ENCODE results near the gene LIN7A. TPM values are rescaled to one million over a fixed set of nuclear protein-coding genes. Genes with fewer than 3 reads are reported as not detected.

Gene LIN7A
- total and polyA plus RNA-seq, 2 of the 8 experiments (the other 6 are each of a cell fraction or from before 2014, with no cell fraction given): 5.8 to 22.0 TPM

- no peak overlapping the region for H4K8ac ChIP-seq (ENCODE audit: extremely low read depth, insufficient read depth, low read length)
- H3K79me2 ChIP-seq (ENCODE audit: control insufficient read depth in 1 of 2, insufficient read depth in 2 of 2, low read length in 2 of 2): peaks cover 0 to 9% of the 10 kb centered on the region in 2 experiments; a peak in 1 of 4 replicates
- no peak overlapping the region for H3K27ac ChIP-seq (ENCODE audit: low read depth, low read length)
- H3K9ac ChIP-seq (replicated peaks in 1 of 4; ENCODE audit: extremely low read depth in 1 of 4, low read depth in 3 of 4, low read length in 3 of 4): no peak overlapping the region
- H4K20me1 ChIP-seq (replicated peaks in 1 of 2; ENCODE audit: control insufficient read depth in 1 of 2, insufficient read depth in 2 of 2, low read length in 2 of 2): no peaks in the 10 kb centered on the region
- H2AK5ac ChIP-seq (ENCODE audit: low read depth, low read length): no peak overlapping the region
- no peak overlapping the region for H3K4me2 ChIP-seq (ENCODE audit: insufficient read depth in 1 of 2, low read depth in 2 of 2, low read length in 2 of 2)
- WGBS, 2 experiments (ENCODE audit: extremely low coverage in 1 of 2, insufficient coverage in 1 of 2, insufficient read length in 1 of 2, insufficient replicate concordance in 2 of 2, low coverage in 1 of 2, low lambda C conversion rate in 2 of 2, missing lambda C conversion rate in 1 of 2): 87% methylated on average over 1 of the region's 1 CpG; no CpG with 5 or more reads in 1 of the 2 experiments
- H3K4ac ChIP-seq (replicated peaks; ENCODE audit: insufficient read length, low read depth, low read length): no peak overlapping the region
- H3K4me3 ChIP-seq (ENCODE audit: extremely low read depth in 1 of 4, insufficient read depth in 2 of 4, low read depth in 3 of 4, low read length in 4 of 4): no peak overlapping the region
- ChIA-PET POLR2A (ENCODE audit: partially characterized antibody) (interaction anchor here (2.2 kb wide), 1 partner anchor 11 kb away, joined by 5 read pairs; the partner anchor contains the start of gene LIN7A), CTCF (ENCODE audit: partially characterized antibody) (no interaction called here)
- no peak overlapping the region for H2BK15ac ChIP-seq (ENCODE audit: low read length)
- H2AFZ ChIP-seq (ENCODE audit: low read length): no peak overlapping the region
- H3K14ac ChIP-seq (ENCODE audit: insufficient read length): no peak overlapping the region
- no peak overlapping the region for H2BK20ac ChIP-seq (ENCODE audit: low read length)
- TF ChIP-seq SP1 (IDR thresholded peaks at IDR 0.05; ENCODE audit: low read depth, low read length) (no peak), SRF (IDR thresholded peaks at IDR 0.05; ENCODE audit: low read depth, low read length) (no peak), YY1 (IDR thresholded peaks at IDR 0.05; ENCODE audit: low read depth, low read length) (no peak), TEAD4 (IDR thresholded peaks at IDR 0.05; ENCODE audit: low read depth, low read length) (no peak), GTF2F1 (IDR thresholded peaks at IDR 0.05; ENCODE audit: borderline replicate concordance, low read depth, low read length) (no peak), E2F6 (IDR thresholded peaks at IDR 0.05) (no peak), CHD2 (IDR thresholded peaks at IDR 0.05; ENCODE audit: low read length) (no peak), CBX5 (IDR thresholded peaks at IDR 0.05; ENCODE audit: low read depth, low read length) (no peak), SIN3A (conservative IDR thresholded peaks at IDR 0.05 in 1 of 2, IDR thresholded peaks at IDR 0.05 in 1 of 2; ENCODE audit: low read depth in 1 of 2, low read length in 2 of 2) (no peak), JUN (IDR thresholded peaks at IDR 0.05; ENCODE audit: low read depth, low read length) (no peak), CBX8 (IDR thresholded peaks at IDR 0.05; ENCODE audit: borderline replicate concordance, low read depth, low read length) (no peak), TCF12 (IDR thresholded peaks at IDR 0.05; ENCODE audit: low read depth, low read length) (no peak), NRF1 (IDR thresholded peaks at IDR 0.05; ENCODE audit: low read depth, low read length) (no peak)
- H3K18ac ChIP-seq (ENCODE audit: extremely low read depth, low read length): no peak overlapping the region
- H3K9me3 ChIP-seq (ENCODE audit: insufficient read depth in 2 of 2, low read depth in 1 of 2, low read length in 1 of 2): no peaks in the 10 kb centered on the region
- no peaks in the 10 kb centered on the region for H3K36me3 ChIP-seq (ENCODE audit: control insufficient read depth in 2 of 4, insufficient read depth in 4 of 4, low read length in 3 of 4)
- FAIRE-seq: no peak
- H2BK120ac ChIP-seq (replicated peaks; ENCODE audit: low read depth, low read length): no peak overlapping the region
- H4K91ac ChIP-seq (replicated peaks; ENCODE audit: insufficient read length, low read length): no peak overlapping the region
- H3K79me1 ChIP-seq (ENCODE audit: low read depth, low read length): no peaks in the 10 kb centered on the region
- no peak overlapping the region for H4K5ac ChIP-seq (ENCODE audit: insufficient read length, low read depth, low read length)
- no peaks in the 10 kb centered on the region for H3K4me1 ChIP-seq (replicated peaks in 1 of 4; ENCODE audit: control insufficient read depth in 3 of 4, insufficient read depth in 4 of 4, low read length in 3 of 4)
- H3K56ac ChIP-seq (replicated peaks; ENCODE audit: insufficient read length, low read depth, low read length): no peak overlapping the region
- H3K27me3 ChIP-seq (replicated peaks in 1 of 4; ENCODE audit: control insufficient read depth in 3 of 4, extremely low read depth in 1 of 4, insufficient read depth in 3 of 4, low read length in 3 of 4): no peaks in the 10 kb centered on the region
- H2BK12ac ChIP-seq (ENCODE audit: low read depth, low read length): no peak overlapping the region
- no peak overlapping the region for H2BK5ac ChIP-seq (ENCODE audit: low read depth, low read length)
- DNase-seq (ENCODE audit: low read depth in 1 of 2, low spot score in 2 of 2): no peak
- no peaks in the 10 kb centered on the region for H3K23me2 ChIP-seq (ENCODE audit: low read depth, low read length)
- no peak overlapping the region for H3K23ac ChIP-seq (ENCODE audit: insufficient read length)
Measured at GRCh38 chr12:80925983-80926382, 11.8 kb downstream of the LIN7A start.
